SK-N-SH (cell line): ENCODE measurements around the gene RSRC1. TPM values are rescaled to one million over a fixed set of nuclear protein-coding genes. Genes with fewer than 3 reads are reported as not detected.

ENCODE experiments used
- CTCF ChIA-PET: fragments of 300-600, 350-600 bp; formaldehyde crosslinking; extraction: SDS; loops from one replicate; lab custom pipeline; 2021; lab: Yijun Ruan, JAX
- POLR2A ChIA-PET: fragments of 350-600 bp; sonication (Branson Sonifier 250); formaldehyde crosslinking; extraction: SDS; loops from one replicate; lab custom pipeline; 2020; ENCODE audit warnings: antibody characterized with exemption, inconsistent platforms; lab: Yijun Ruan, JAX
- DNase-seq: peaks from one replicate; pipeline ENCODE4 v3.0.0; 2012
- H2AFZ ChIP-seq: fragments of 200-600 bp; sonication (generic); 2 replicates; pipeline ENCODE4 v1.8.1; 2016; ENCODE audit warnings: antibody characterized with exemption, mild to moderate bottlenecking, low read depth
- H3F3A ChIP-seq: fragments of 200-600 bp; sonication (generic); replicated peaks from 2 replicates; pipeline ENCODE3; 2016; ENCODE audit warnings: antibody characterized with exemption, mild to moderate bottlenecking; ENCODE audit not compliant: insufficient read depth
- H3K27ac ChIP-seq, 2 experiments: fragments of 200-500 bp in 1 of 2; fragments of 200-600 bp in 1 of 2; sonication (Bioruptor generic) in 1 of 2; sonication (generic), shearing (Covaris generic) in 1 of 2; 2 replicates each; pipeline versions ENCODE4 v1.5.1 to v1.6.1; 2014 to 2016; ENCODE audit warnings: low read depth in 2 of 2, inconsistent platforms in 1 of 2, low read length in 1 of 2, mild to moderate bottlenecking in 1 of 2, mixed read lengths in 1 of 2
- H3K27me3 ChIP-seq: fragments of 200-600 bp; sonication (generic), shearing (Covaris generic); 2 replicates; pipeline ENCODE4 v1.6.1; 2016; ENCODE audit warnings: mixed run types; ENCODE audit not compliant: insufficient read depth
- H3K36me3 ChIP-seq, 2 experiments: fragments of 200-500 bp in 1 of 2; fragments of 200-600 bp in 1 of 2; sonication (Bioruptor generic) in 1 of 2; sonication (generic) in 1 of 2; replicated peaks in 1 of 2; 2 replicates each; pipeline versions ENCODE3 to v1.5.1; 2014 to 2016; ENCODE audit warnings: low read length in 1 of 2, mild to moderate bottlenecking in 1 of 2; ENCODE audit not compliant: insufficient read depth in 2 of 2, control insufficient read depth in 1 of 2
- H3K4me1 ChIP-seq, 2 experiments: fragments of 200-500 bp in 1 of 2; fragments of 200-600 bp in 1 of 2; sonication (Bioruptor generic) in 1 of 2; sonication (generic), shearing (Covaris generic) in 1 of 2; 2 replicates each; pipeline versions ENCODE4 v1.5.1 to v1.6.1; 2014 to 2016; ENCODE audit warnings: low read depth in 1 of 2, low read length in 1 of 2, mixed run types in 1 of 2; ENCODE audit not compliant: insufficient read depth in 2 of 2, control insufficient read depth in 1 of 2
- H3K4me2 ChIP-seq: fragments of 200-600 bp; sonication (generic), shearing (Covaris generic); 2 replicates; pipeline ENCODE4 v1.6.1; 2017; ENCODE audit warnings: mixed run types
- H3K4me3 ChIP-seq, 2 experiments: fragments of 200-500 bp in 1 of 2; fragments of 200-600 bp in 1 of 2; sonication (Bioruptor generic) in 1 of 2; sonication (generic), shearing (Covaris generic) in 1 of 2; 2 replicates each; pipeline versions ENCODE4 v1.5.1 to v1.8.1; 2014 to 2016; ENCODE audit warnings: low read depth in 2 of 2, inconsistent platforms in 1 of 2, low read length in 1 of 2, mild to moderate bottlenecking in 1 of 2, mixed read lengths in 1 of 2, moderate library complexity in 1 of 2
- H3K79me2 ChIP-seq: fragments of 200-600 bp; sonication (generic); 2 replicates; pipeline ENCODE4 v1.8.1; 2017; ENCODE audit warnings: mild to moderate bottlenecking; ENCODE audit not compliant: insufficient read depth
- H3K9ac ChIP-seq: fragments of 200-600 bp; sonication (generic); 2 replicates; pipeline ENCODE4 v1.6.1; 2017; ENCODE audit warnings: mixed run types
- H3K9me2 ChIP-seq: fragments of 200-600 bp; sonication (generic); 2 replicates; pipeline ENCODE4 v1.6.1; 2017; ENCODE audit warnings: mixed run types
- H3K9me3 ChIP-seq: fragments of 200-600 bp; sonication (generic); 2 replicates; pipeline ENCODE4 v1.6.1; 2017; ENCODE audit warnings: mixed run types, mild to moderate bottlenecking, moderate library complexity
- H4K20me1 ChIP-seq: fragments of 200-600 bp; sonication (generic); 2 replicates; pipeline ENCODE4 v1.6.1; 2017; ENCODE audit warnings: mild to moderate bottlenecking, mixed run types; ENCODE audit not compliant: insufficient read depth
- CHD2 ChIP-seq: fragments of 150-350 bp; IDR thresholded peaks from 2 replicates; pipeline ENCODE4 v1.6.1; 2018; ENCODE audit warnings: low read length; ENCODE audit not compliant: partially characterized antibody
- ELF1 ChIP-seq: IDR thresholded peaks from 2 replicates; pipeline ENCODE4 v1.4.0; 2012
- EZH2phosphoT487 ChIP-seq: fragments of 200-600 bp; sonication (generic); IDR thresholded peaks from 2 replicates; pipeline ENCODE4 v1.6.1; 2017; ENCODE audit warnings: low read depth, mixed run types, mild to moderate bottlenecking, antibody characterized with exemption, moderate library complexity, borderline replicate concordance
- FOXM1 ChIP-seq: IDR thresholded peaks from 2 replicates; pipeline ENCODE4 v1.4.0; 2012; ENCODE audit warnings: low read depth, mild to moderate bottlenecking
- JUND ChIP-seq: IDR thresholded peaks from 2 replicates; pipeline ENCODE4 v1.4.0; 2012
- MAX ChIP-seq: IDR thresholded peaks from 2 replicates; pipeline ENCODE4 v1.4.0; 2012; ENCODE audit warnings: low read depth
- MEF2A ChIP-seq: IDR thresholded peaks from 2 replicates; pipeline ENCODE4 v1.4.0; 2012; ENCODE audit warnings: low read depth, borderline replicate concordance
- NRF1 ChIP-seq: IDR thresholded peaks from 2 replicates; pipeline ENCODE4 v1.6.1; 2012; ENCODE audit warnings: low read depth, mild to moderate bottlenecking, low read length
- POLR2AphosphoS5 ChIP-seq: IDR thresholded peaks from 2 replicates; pipeline ENCODE4 v1.6.1; 2012; ENCODE audit warnings: low read depth, low read length
- RAD21 ChIP-seq: IDR thresholded peaks from 2 replicates; pipeline ENCODE4 v1.6.1; 2012; ENCODE audit warnings: mild to moderate bottlenecking, low read length
- RCOR1 ChIP-seq: fragments of 150-350 bp; IDR thresholded peaks from 2 replicates; pipeline ENCODE4 v1.6.1; 2017; ENCODE audit warnings: antibody characterized with exemption, low read length
- SIN3A ChIP-seq: IDR thresholded peaks from 2 replicates; pipeline ENCODE4 v1.6.1; 2012; ENCODE audit warnings: low read depth, mild to moderate bottlenecking, low read length, moderate library complexity, borderline replicate concordance
- SMC3 ChIP-seq: IDR thresholded peaks from 2 replicates; pipeline ENCODE4 v1.6.1; 2012; ENCODE audit warnings: low read depth, low read length, improper control_type of control experiment
- TAF1 ChIP-seq: IDR thresholded peaks from 2 replicates; pipeline ENCODE4 v1.6.1; 2012; ENCODE audit warnings: low read depth, mild to moderate bottlenecking, low read length, moderate library complexity, borderline replicate concordance
- TCF12 ChIP-seq: IDR thresholded peaks from 2 replicates; pipeline ENCODE4 v1.4.0; 2012
- TEAD4 ChIP-seq: IDR thresholded peaks from 2 replicates; pipeline ENCODE4 v1.4.0; 2012; ENCODE audit warnings: mild to moderate bottlenecking, borderline replicate concordance; ENCODE audit not compliant: insufficient read depth
- USF2 ChIP-seq: fragments of 150-350 bp; IDR thresholded peaks from 2 replicates; pipeline ENCODE4 v1.6.1; 2017; ENCODE audit warnings: antibody characterized with exemption, low read length, low read depth, borderline replicate concordance
- ZBTB33 ChIP-seq: IDR thresholded peaks from 2 replicates; pipeline ENCODE4 v1.4.0; 2012; ENCODE audit warnings: low read depth, borderline replicate concordance
- WGBS: methylation state at CpG from one replicate; pipeline ENCODE4 v1.1.6; 2017; ENCODE audit warnings: low lambda C conversion rate; 5-methylcytosine and 5-hydroxymethylcytosine counted together
- polyA plus RNA-seq, 3 experiments: library from polyadenylated mRNA; depleted of rRNA; stranded (reverse); fragments of >200 nt; gene quantifications; 2 replicates each; pipeline ENCODE4 v1.2.3, GENCODE V29; 2012
- TF ChIP-seq, protein P1 (sequence below): fragments of 150-350 bp; IDR thresholded peaks from 2 replicates; pipeline ENCODE4 v1.6.1; 2016; ENCODE audit warnings: mild to moderate bottlenecking, low read depth, low read length
- TF ChIP-seq, protein P2 (sequence below): fragments of 200-600 bp; sonication (generic); IDR thresholded peaks from 2 replicates; pipeline ENCODE4 v1.6.1; 2017; ENCODE audit warnings: antibody characterized with exemption, mild to moderate bottlenecking, moderate library complexity
- TF ChIP-seq, protein P3 (sequence below): IDR thresholded peaks from 2 replicates; pipeline ENCODE4; 2012

Gene RSRC1
- polyA plus RNA-seq, 1 of the 3 experiments (the other 2 are of a cell fraction) = 4.5 TPM

GRCh38 chr3:158074591-158074990 is 35.3 kb upstream of the RSRC1 start (continued):
- TF ChIP-seq TEAD4 (no peak), CHD2 (no peak), RCOR1 (no peak)
- TF ChIP-seq, all 33 proteins: peak for 0

DNA sequence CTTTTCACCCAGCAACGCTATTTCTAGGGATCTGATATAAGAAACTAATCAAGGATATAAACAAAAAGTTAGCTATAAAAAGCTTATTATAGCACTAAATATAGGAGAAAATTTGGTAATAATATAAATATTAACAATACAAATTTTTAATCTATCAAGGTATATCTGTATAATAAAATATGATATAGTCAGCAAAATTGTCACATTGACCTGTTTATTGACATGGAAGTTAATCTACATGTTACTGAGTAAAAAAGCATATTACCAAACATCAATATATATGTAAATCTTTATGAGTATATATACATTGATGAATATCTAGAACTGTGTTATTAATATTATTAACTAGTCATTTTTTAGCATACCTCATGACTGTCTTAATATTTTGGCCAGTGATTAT is 30.3 kb upstream of the RSRC1 start:
- H3K36me3 ChIP-seq = peaks cover 0 to 2% of the 10 kb centered on the region in 2 experiments
- no peaks in the 10 kb centered on the region for H3K9me3 ChIP-seq
- no peaks in the 10 kb centered on the region for H3K4me1 ChIP-seq
- H3F3A ChIP-seq = no peaks in the 10 kb centered on the region
- no peak for TF ChIP-seq POLR2AphosphoS5
- TF ChIP-seq NRF1 = no peak
- TF ChIP-seq TCF12 = no peak
- TF ChIP-seq FOXM1 = no peak
- TF ChIP-seq SMC3 = no peak
- no peak for TF ChIP-seq TEAD4
- TF ChIP-seq, protein P1, sequence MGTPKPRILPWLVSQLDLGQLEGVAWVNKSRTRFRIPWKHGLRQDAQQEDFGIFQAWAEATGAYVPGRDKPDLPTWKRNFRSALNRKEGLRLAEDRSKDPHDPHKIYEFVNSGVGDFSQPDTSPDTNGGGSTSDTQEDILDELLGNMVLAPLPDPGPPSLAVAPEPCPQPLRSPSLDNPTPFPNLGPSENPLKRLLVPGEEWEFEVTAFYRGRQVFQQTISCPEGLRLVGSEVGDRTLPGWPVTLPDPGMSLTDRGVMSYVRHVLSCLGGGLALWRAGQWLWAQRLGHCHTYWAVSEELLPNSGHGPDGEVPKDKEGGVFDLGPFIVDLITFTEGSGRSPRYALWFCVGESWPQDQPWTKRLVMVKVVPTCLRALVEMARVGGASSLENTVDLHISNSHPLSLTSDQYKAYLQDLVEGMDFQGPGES = no peak
- TF ChIP-seq TAF1 = no peak
- TF ChIP-seq ELF1 = no peak
- no peak for TF ChIP-seq SIN3A
- TF ChIP-seq MAX = no peak
- no peak for TF ChIP-seq USF2
- no peak for TF ChIP-seq EZH2phosphoT487
- TF ChIP-seq JUND = no peak
- TF ChIP-seq RAD21 = no peak
- 91% methylated on average over 1 of the region's 1 CpG for whole genome bisulfite sequencing
- H3K27ac ChIP-seq = no peak overlapping the region
- ChIA-PET CTCF (no interaction called here), POLR2A (no interaction called here)
- no peaks in the 10 kb centered on the region for H3K79me2 ChIP-seq
- H2AFZ ChIP-seq = no peak overlapping the region
- DNase-seq = no peak
- H3K9ac ChIP-seq = no peak overlapping the region
- no peaks in the 10 kb centered on the region for H3K27me3 ChIP-seq
- H3K4me3 ChIP-seq = no peak overlapping the region
- H4K20me1 ChIP-seq = no peaks in the 10 kb centered on the region
- no peak overlapping the region for H3K4me2 ChIP-seq
- no peaks in the 10 kb centered on the region for H3K9me2 ChIP-seq

GRCh38 chr3:158084651-158085050 is 25.2 kb upstream of the RSRC1 start:
- CTCF ChIA-PET = no interaction called here
- H3K79me2 ChIP-seq = no peaks in the 10 kb centered on the region
- H3K27me3 ChIP-seq = no peaks in the 10 kb centered on the region
- TF ChIP-seq TEAD4 (no peak), NRF1 (no peak), ELF1 (no peak), MEF2A (no peak), ZBTB33 (no peak), RAD21 (no peak), SMC3 (no peak)
- TF ChIP-seq, protein P2, sequence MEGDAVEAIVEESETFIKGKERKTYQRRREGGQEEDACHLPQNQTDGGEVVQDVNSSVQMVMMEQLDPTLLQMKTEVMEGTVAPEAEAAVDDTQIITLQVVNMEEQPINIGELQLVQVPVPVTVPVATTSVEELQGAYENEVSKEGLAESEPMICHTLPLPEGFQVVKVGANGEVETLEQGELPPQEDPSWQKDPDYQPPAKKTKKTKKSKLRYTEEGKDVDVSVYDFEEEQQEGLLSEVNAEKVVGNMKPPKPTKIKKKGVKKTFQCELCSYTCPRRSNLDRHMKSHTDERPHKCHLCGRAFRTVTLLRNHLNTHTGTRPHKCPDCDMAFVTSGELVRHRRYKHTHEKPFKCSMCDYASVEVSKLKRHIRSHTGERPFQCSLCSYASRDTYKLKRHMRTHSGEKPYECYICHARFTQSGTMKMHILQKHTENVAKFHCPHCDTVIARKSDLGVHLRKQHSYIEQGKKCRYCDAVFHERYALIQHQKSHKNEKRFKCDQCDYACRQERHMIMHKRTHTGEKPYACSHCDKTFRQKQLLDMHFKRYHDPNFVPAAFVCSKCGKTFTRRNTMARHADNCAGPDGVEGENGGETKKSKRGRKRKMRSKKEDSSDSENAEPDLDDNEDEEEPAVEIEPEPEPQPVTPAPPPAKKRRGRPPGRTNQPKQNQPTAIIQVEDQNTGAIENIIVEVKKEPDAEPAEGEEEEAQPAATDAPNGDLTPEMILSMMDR = no peak
- TF ChIP-seq, protein P3, sequence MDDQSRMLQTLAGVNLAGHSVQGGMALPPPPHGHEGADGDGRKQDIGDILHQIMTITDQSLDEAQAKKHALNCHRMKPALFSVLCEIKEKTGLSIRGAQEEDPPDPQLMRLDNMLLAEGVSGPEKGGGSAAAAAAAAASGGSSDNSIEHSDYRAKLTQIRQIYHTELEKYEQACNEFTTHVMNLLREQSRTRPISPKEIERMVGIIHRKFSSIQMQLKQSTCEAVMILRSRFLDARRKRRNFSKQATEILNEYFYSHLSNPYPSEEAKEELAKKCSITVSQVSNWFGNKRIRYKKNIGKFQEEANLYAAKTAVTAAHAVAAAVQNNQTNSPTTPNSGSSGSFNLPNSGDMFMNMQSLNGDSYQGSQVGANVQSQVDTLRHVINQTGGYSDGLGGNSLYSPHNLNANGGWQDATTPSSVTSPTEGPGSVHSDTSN = no peak

More at GRCh38 chr3:158084651-158085050, 25.2 kb upstream of the RSRC1 start:
- Histone ChIP-seq H3K9ac (no peak overlapping the region), H2AFZ (no peak overlapping the region), H3K9me3 (no peaks in the 10 kb centered on the region), H3K4me1 (no peaks in the 10 kb centered on the region; a peak in 1 of 4 replicates), H4K20me1 (no peaks in the 10 kb centered on the region), H3K9me2 (no peaks in the 10 kb centered on the region), H3K36me3 (peaks cover 0 to 2% of the 10 kb centered on the region in 2 experiments), H3K27ac (no peak overlapping the region), H3F3A (no peaks in the 10 kb centered on the region), H3K4me3 (no peak overlapping the region), H3K4me2 (no peak overlapping the region)
- DNase-seq = no peak
- POLR2A ChIA-PET = no interaction called here
